Measurements from ENCODE around the gene ADAMTSL2. TPM values are rescaled to one million over a fixed set of nuclear protein-coding genes. Genes with fewer than 3 reads are reported as not detected.

Gene ADAMTSL2
- total and polyA plus RNA-seq, 2 donors (not counting 1 experiment from before 2014, with no cell fraction given): under 0.01 to 0.09 TPM

GRCh38 chr9:133607381-133607780 lies 72.9 kb downstream of the ADAMTSL2 start:
- no peak overlapping the region for H3K4me3 ChIP-seq (replicated peaks in 1 of 4; ENCODE audit: control extremely low read depth in 1 of 4, insufficient read depth in 1 of 4, low read depth in 3 of 4, low read length in 4 of 4)
- no peak overlapping the region for H2AFZ ChIP-seq (ENCODE audit: low read length)
- H3K9ac ChIP-seq (ENCODE audit: insufficient read depth, low read length): no peak overlapping the region
- H3K4me2 ChIP-seq (ENCODE audit: extremely low read depth, insufficient read depth, low read length): no peak overlapping the region
- TF ChIP-seq CTCF (conservative IDR thresholded peaks at IDR 0.05 in 1 of 2, IDR thresholded peaks at IDR 0.05 in 1 of 2; ENCODE audit: low read depth in 1 of 2, low read length in 2 of 2): no peak
- no peak for TF ChIP-seq EZH2 (IDR thresholded peaks at IDR 0.05; ENCODE audit: low read length, missing control alignments)
- no peaks in the 10 kb centered on the region for H3K9me3 ChIP-seq (ENCODE audit: control insufficient read depth, insufficient read depth, low read depth, low read length)
- no peaks in the 10 kb centered on the region for H3K4me1 ChIP-seq (ENCODE audit: control insufficient read depth, extremely low read depth, insufficient read depth, low read length)
- no peaks in the 10 kb centered on the region for H3K36me3 ChIP-seq (ENCODE audit: control insufficient read depth, insufficient read depth, low read length)
- no peak overlapping the region for H3K27ac ChIP-seq (ENCODE audit: insufficient read depth, low read length)
- H3K79me2 ChIP-seq (ENCODE audit: control insufficient read depth, insufficient read depth, low read length): no peaks in the 10 kb centered on the region
- no peak for DNase-seq (ENCODE audit: low read depth in 2 of 2)
- peaks cover 5% of the 10 kb centered on the region for H3K27me3 ChIP-seq (ENCODE audit: control insufficient read depth, insufficient read depth, low read length)
- H4K20me1 ChIP-seq (ENCODE audit: control insufficient read depth, extremely low read depth, insufficient read depth, low read length): peaks cover 1% of the 10 kb centered on the region

- H3K4me3 ChIP-seq (replicated peaks in 1 of 4; ENCODE audit: control extremely low read depth in 1 of 4, insufficient read depth in 1 of 4, low read depth in 3 of 4, low read length in 4 of 4): no peak overlapping the region
- H3K79me2 ChIP-seq (ENCODE audit: control insufficient read depth, insufficient read depth, low read length): no peaks in the 10 kb centered on the region
- peaks cover 5% of the 10 kb centered on the region for H3K27me3 ChIP-seq (ENCODE audit: control insufficient read depth, insufficient read depth, low read length)
- no peak overlapping the region for H2AFZ ChIP-seq (ENCODE audit: low read length)
- no peak for TF ChIP-seq CTCF (conservative IDR thresholded peaks at IDR 0.05 in 1 of 2, IDR thresholded peaks at IDR 0.05 in 1 of 2; ENCODE audit: low read depth in 1 of 2, low read length in 2 of 2)
- TF ChIP-seq EZH2 (IDR thresholded peaks at IDR 0.05; ENCODE audit: low read length, missing control alignments): no peak
- no peak overlapping the region for H3K27ac ChIP-seq (ENCODE audit: insufficient read depth, low read length)
- no peaks in the 10 kb centered on the region for H3K36me3 ChIP-seq (ENCODE audit: control insufficient read depth, insufficient read depth, low read length)
- no peak for DNase-seq (ENCODE audit: low read depth in 2 of 2)
- H4K20me1 ChIP-seq (ENCODE audit: control insufficient read depth, extremely low read depth, insufficient read depth, low read length): peaks cover 1% of the 10 kb centered on the region
- no peak overlapping the region for H3K4me2 ChIP-seq (ENCODE audit: extremely low read depth, insufficient read depth, low read length)
- H3K9ac ChIP-seq (ENCODE audit: insufficient read depth, low read length): no peak overlapping the region
- no peaks in the 10 kb centered on the region for H3K4me1 ChIP-seq (ENCODE audit: control insufficient read depth, extremely low read depth, insufficient read depth, low read length)
- H3K9me3 ChIP-seq (ENCODE audit: control insufficient read depth, insufficient read depth, low read depth, low read length): no peaks in the 10 kb centered on the region
These were observed 73.5 kb downstream of the ADAMTSL2 start for GRCh38 chr9:133607976-133608375.

GRCh38 chr9:133608382-133608781 lies 73.9 kb downstream of the ADAMTSL2 start:
- Histone ChIP-seq H3K27me3 (ENCODE audit: control insufficient read depth, insufficient read depth, low read length) (peaks cover 5% of the 10 kb centered on the region), H3K4me2 (ENCODE audit: extremely low read depth, insufficient read depth, low read length) (no peak overlapping the region), H3K36me3 (ENCODE audit: control insufficient read depth, insufficient read depth, low read length) (no peaks in the 10 kb centered on the region), H4K20me1 (ENCODE audit: control insufficient read depth, extremely low read depth, insufficient read depth, low read length) (peaks cover 1% of the 10 kb centered on the region), H3K4me3 (replicated peaks in 1 of 4; ENCODE audit: control extremely low read depth in 1 of 4, insufficient read depth in 1 of 4, low read depth in 3 of 4, low read length in 4 of 4) (no peak overlapping the region), H3K4me1 (ENCODE audit: control insufficient read depth, extremely low read depth, insufficient read depth, low read length) (no peaks in the 10 kb centered on the region), H2AFZ (ENCODE audit: low read length) (no peak overlapping the region), H3K27ac (ENCODE audit: insufficient read depth, low read length) (no peak overlapping the region), H3K9ac (ENCODE audit: insufficient read depth, low read length) (no peak overlapping the region), H3K9me3 (ENCODE audit: control insufficient read depth, insufficient read depth, low read depth, low read length) (no peaks in the 10 kb centered on the region), H3K79me2 (ENCODE audit: control insufficient read depth, insufficient read depth, low read length) (no peaks in the 10 kb centered on the region)
- TF ChIP-seq EZH2 (IDR thresholded peaks at IDR 0.05; ENCODE audit: low read length, missing control alignments) (no peak), CTCF (conservative IDR thresholded peaks at IDR 0.05 in 1 of 2, IDR thresholded peaks at IDR 0.05 in 1 of 2; ENCODE audit: low read depth in 1 of 2, low read length in 2 of 2) (no peak)
- no peak for DNase-seq (ENCODE audit: low read depth in 2 of 2)
